NCI-H2196 treated with DMSO at 0.1 percent for 48 hours (cell line): Measurements from ENCODE around the gene EEPD1.

ENCODE experiments used
- DNase-seq: peaks from one replicate; lab custom pipeline; 2025; ENCODE audit not compliant: unreplicated experiment; lab: John Stamatoyannopoulos, UW

Gene EEPD1

GRCh38 chr7:36253699-36254098, 100.6 kb downstream of the EEPD1 start:
- no peak for DNase-seq

- DNase-seq = peak; percentile 54
Observed at GRCh38 chr7:36258510-36259259, 105.6 kb downstream of the EEPD1 start.

- no peak for DNase-seq
Observed at GRCh38 chr7:36260481-36260880, 107.4 kb downstream of the EEPD1 start.

GRCh38 chr7:36261019-36261754, 108.1 kb downstream of the EEPD1 start:
- no peak for DNase-seq

GRCh38 chr7:36262309-36263094, 109.4 kb downstream of the EEPD1 start:
- no peak for DNase-seq

- no peak for DNase-seq
Observed at GRCh38 chr7:36263095-36263484, 110.0 kb downstream of the EEPD1 start.

- DNase-seq = no peak
Observed at GRCh38 chr7:36264123-36264801, 111.2 kb downstream of the EEPD1 start.

GRCh38 chr7:36264913-36265516, 112.0 kb downstream of the EEPD1 start:
- DNase-seq = no peak

GRCh38 chr7:36265680-36266079, 112.6 kb downstream of the EEPD1 start:
- no peak for DNase-seq

- DNase-seq = no peak
Observed at GRCh38 chr7:36266190-36266589, 113.1 kb downstream of the EEPD1 start.

GRCh38 chr7:36266683-36267082, 113.6 kb downstream of the EEPD1 start:
- no peak for DNase-seq

- no peak for DNase-seq
Observed at GRCh38 chr7:36272211-36272566, 119.1 kb downstream of the EEPD1 start.

- DNase-seq = no peak
Observed at GRCh38 chr7:36272567-36273269, 119.7 kb downstream of the EEPD1 start.

- DNase-seq = no peak
Observed at GRCh38 chr7:36273836-36274235, 120.8 kb downstream of the EEPD1 start.

- no peak for DNase-seq
Observed at GRCh38 chr7:36275735-36276284, 122.8 kb downstream of the EEPD1 start.

- DNase-seq = no peak
Observed at GRCh38 chr7:36276428-36277248, 123.6 kb downstream of the EEPD1 start.

GRCh38 chr7:36277249-36277542, 124.1 kb downstream of the EEPD1 start:
- DNase-seq = no peak

- no peak for DNase-seq
Observed at GRCh38 chr7:36278069-36278619, 125.1 kb downstream of the EEPD1 start.

GRCh38 chr7:36278620-36279172, 125.6 kb downstream of the EEPD1 start:
- DNase-seq = no peak
